ENCODE data around the gene FAF1. TPM values are rescaled to one million over a fixed set of nuclear protein-coding genes. Genes with fewer than 3 reads are reported as not detected.

Gene FAF1
- total and polyA plus RNA-seq, 4 donors = 8.6 to 45.0 (median 18.2) TPM

DNA sequence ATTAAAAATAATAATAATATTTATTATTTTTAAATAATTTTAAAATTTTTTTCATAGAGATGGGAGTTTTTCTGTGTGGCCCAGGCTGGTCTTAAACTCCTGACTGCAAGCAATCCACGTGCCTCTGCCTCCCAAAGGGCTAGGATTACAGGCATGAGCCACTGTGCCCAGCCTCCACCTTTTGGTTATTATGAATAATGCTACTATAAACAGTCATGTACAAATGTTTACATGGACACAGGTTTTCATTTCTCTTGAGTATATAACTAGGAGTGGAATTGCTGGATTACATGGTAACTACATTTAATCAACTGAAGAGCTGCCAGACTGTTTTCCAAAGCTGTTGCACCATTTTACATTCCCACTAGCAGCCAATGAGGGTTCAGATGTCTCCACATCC is 433.6 kb downstream of the FAF1 start:
- DNase-seq (ENCODE audit: low spot score) = no peak
- Histone ChIP-seq H3K36me3 (ENCODE audit: control insufficient read depth in 4 of 4, insufficient read depth in 3 of 4, low read depth in 1 of 4, low read length in 3 of 4) (peaks cover 0 to 2% (median 0%) of the 10 kb centered on the region in 4 donors), H3K27me3 (ENCODE audit: control insufficient read depth in 4 of 4, insufficient read depth in 4 of 4, low read length in 3 of 4) (no peaks in the 10 kb centered on the region), H3K27ac (ENCODE audit: low read depth in 1 of 2, low read length in 2 of 2) (no peak overlapping the region), H3K4me3 (ENCODE audit: low read depth in 1 of 3, low read length in 3 of 3) (no peak overlapping the region), H3K4me1 (ENCODE audit: control insufficient read depth in 4 of 4, insufficient read depth in 4 of 4, low read length in 3 of 4) (peaks cover 5 to 11% (median 8%) of the 10 kb centered on the region in 4 donors), H3K9me3 (ENCODE audit: control insufficient read depth in 4 of 4, low read length in 3 of 4) (peaks cover 0 to 2% (median 0%) of the 10 kb centered on the region in 4 donors), H3K9ac (ENCODE audit: low read depth in 1 of 2, low read length in 2 of 2) (no peak overlapping the region)
- WGBS = 97% methylated on average over 1 of the region's 1 CpG
- TF ChIP-seq GABPA (IDR thresholded peaks at IDR 0.05 in 1 of 2, conservative IDR thresholded peaks at IDR 0.05 in 1 of 2) = no peak
- TF ChIP-seq SP1 (IDR thresholded peaks at IDR 0.05) = no peak
- TF ChIP-seq, protein P1, sequence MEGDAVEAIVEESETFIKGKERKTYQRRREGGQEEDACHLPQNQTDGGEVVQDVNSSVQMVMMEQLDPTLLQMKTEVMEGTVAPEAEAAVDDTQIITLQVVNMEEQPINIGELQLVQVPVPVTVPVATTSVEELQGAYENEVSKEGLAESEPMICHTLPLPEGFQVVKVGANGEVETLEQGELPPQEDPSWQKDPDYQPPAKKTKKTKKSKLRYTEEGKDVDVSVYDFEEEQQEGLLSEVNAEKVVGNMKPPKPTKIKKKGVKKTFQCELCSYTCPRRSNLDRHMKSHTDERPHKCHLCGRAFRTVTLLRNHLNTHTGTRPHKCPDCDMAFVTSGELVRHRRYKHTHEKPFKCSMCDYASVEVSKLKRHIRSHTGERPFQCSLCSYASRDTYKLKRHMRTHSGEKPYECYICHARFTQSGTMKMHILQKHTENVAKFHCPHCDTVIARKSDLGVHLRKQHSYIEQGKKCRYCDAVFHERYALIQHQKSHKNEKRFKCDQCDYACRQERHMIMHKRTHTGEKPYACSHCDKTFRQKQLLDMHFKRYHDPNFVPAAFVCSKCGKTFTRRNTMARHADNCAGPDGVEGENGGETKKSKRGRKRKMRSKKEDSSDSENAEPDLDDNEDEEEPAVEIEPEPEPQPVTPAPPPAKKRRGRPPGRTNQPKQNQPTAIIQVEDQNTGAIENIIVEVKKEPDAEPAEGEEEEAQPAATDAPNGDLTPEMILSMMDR (IDR thresholded peaks at IDR 0.05; ENCODE audit: low read depth, low read length, missing input control) = no peak
- TF ChIP-seq NR2F2 (IDR thresholded peaks at IDR 0.05) = no peak
- no peak for TF ChIP-seq EGR1 (IDR thresholded peaks at IDR 0.05; ENCODE audit: low read depth in 2 of 2)
- no peak for TF ChIP-seq MAX (IDR thresholded peaks at IDR 0.05)
- TF ChIP-seq, protein P2, sequence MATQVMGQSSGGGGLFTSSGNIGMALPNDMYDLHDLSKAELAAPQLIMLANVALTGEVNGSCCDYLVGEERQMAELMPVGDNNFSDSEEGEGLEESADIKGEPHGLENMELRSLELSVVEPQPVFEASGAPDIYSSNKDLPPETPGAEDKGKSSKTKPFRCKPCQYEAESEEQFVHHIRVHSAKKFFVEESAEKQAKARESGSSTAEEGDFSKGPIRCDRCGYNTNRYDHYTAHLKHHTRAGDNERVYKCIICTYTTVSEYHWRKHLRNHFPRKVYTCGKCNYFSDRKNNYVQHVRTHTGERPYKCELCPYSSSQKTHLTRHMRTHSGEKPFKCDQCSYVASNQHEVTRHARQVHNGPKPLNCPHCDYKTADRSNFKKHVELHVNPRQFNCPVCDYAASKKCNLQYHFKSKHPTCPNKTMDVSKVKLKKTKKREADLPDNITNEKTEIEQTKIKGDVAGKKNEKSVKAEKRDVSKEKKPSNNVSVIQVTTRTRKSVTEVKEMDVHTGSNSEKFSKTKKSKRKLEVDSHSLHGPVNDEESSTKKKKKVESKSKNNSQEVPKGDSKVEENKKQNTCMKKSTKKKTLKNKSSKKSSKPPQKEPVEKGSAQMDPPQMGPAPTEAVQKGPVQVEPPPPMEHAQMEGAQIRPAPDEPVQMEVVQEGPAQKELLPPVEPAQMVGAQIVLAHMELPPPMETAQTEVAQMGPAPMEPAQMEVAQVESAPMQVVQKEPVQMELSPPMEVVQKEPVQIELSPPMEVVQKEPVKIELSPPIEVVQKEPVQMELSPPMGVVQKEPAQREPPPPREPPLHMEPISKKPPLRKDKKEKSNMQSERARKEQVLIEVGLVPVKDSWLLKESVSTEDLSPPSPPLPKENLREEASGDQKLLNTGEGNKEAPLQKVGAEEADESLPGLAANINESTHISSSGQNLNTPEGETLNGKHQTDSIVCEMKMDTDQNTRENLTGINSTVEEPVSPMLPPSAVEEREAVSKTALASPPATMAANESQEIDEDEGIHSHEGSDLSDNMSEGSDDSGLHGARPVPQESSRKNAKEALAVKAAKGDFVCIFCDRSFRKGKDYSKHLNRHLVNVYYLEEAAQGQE (IDR thresholded peaks at IDR 0.05) = no peak
- no peak for TF ChIP-seq ZBTB33 (IDR thresholded peaks at IDR 0.05)
- no peak for TF ChIP-seq JUND (IDR thresholded peaks at IDR 0.05)
- TF ChIP-seq FOXA1 (IDR thresholded peaks at IDR 0.05) = no peak
- TF ChIP-seq RAD21 (IDR thresholded peaks at IDR 0.05) = no peak
- TF ChIP-seq TAF1 (conservative IDR thresholded peaks at IDR 0.05) = no peak
- TF ChIP-seq RXRA (IDR thresholded peaks at IDR 0.05) = no peak
- TF ChIP-seq FOXA2 (IDR thresholded peaks at IDR 0.05) = no peak
- no peak for TF ChIP-seq HNF4G (IDR thresholded peaks at IDR 0.05)

DNA sequence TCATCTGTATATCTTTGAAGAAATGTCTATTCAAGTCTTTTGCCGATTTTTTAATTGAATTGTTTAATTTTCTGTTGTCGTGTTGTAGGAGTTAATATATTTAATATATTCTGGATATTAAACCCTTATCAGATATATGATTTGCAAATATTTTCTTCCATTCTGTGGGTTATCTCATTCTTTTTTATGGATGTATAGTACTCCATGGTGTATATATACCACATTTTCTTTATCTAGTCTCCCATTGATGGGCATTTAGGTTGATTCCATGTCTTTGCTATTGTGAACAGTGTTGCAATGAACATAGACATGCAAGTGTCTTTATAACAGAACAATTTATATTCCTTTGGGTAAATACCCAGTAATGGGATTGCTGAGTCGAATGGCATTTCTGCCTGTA is 436.5 kb downstream of the FAF1 start:
- Histone ChIP-seq H3K36me3 (ENCODE audit: control insufficient read depth in 4 of 4, insufficient read depth in 3 of 4, low read depth in 1 of 4, low read length in 3 of 4) (peaks cover 0 to 6% (median 3%) of the 10 kb centered on the region in 4 donors), H3K27me3 (ENCODE audit: control insufficient read depth in 4 of 4, insufficient read depth in 4 of 4, low read length in 3 of 4) (no peaks in the 10 kb centered on the region), H3K4me3 (ENCODE audit: low read depth in 1 of 3, low read length in 3 of 3) (no peak overlapping the region), H3K27ac (ENCODE audit: low read depth in 1 of 2, low read length in 2 of 2) (no peak overlapping the region), H3K4me1 (ENCODE audit: control insufficient read depth in 4 of 4, insufficient read depth in 4 of 4, low read length in 3 of 4) (peaks cover 3 to 8% (median 6%) of the 10 kb centered on the region in 4 donors), H3K9me3 (ENCODE audit: control insufficient read depth in 4 of 4, low read length in 3 of 4) (peaks cover 0 to 2% (median 0%) of the 10 kb centered on the region in 4 donors), H3K9ac (ENCODE audit: low read depth in 1 of 2, low read length in 2 of 2) (no peak overlapping the region)
- DNase-seq (ENCODE audit: low spot score) = no peak
- 99% methylated on average over 3 of the region's 3 CpGs for WGBS
- TF ChIP-seq YY1 (IDR thresholded peaks at IDR 0.05) = no peak
- no peak for TF ChIP-seq GABPA (IDR thresholded peaks at IDR 0.05 in 1 of 2, conservative IDR thresholded peaks at IDR 0.05 in 1 of 2)
- TF ChIP-seq, protein P1 (IDR thresholded peaks at IDR 0.05; ENCODE audit: low read depth, low read length, missing input control) = no peak
- TF ChIP-seq HNF4A (conservative IDR thresholded peaks at IDR 0.05) = no peak
- TF ChIP-seq, protein P2 (IDR thresholded peaks at IDR 0.05) = no peak
- TF ChIP-seq RAD21 (IDR thresholded peaks at IDR 0.05) = no peak
- TF ChIP-seq MAX (IDR thresholded peaks at IDR 0.05) = no peak
- no peak for TF ChIP-seq SP1 (IDR thresholded peaks at IDR 0.05)
- no peak for TF ChIP-seq FOXA1 (IDR thresholded peaks at IDR 0.05)
- TF ChIP-seq, protein P3, sequence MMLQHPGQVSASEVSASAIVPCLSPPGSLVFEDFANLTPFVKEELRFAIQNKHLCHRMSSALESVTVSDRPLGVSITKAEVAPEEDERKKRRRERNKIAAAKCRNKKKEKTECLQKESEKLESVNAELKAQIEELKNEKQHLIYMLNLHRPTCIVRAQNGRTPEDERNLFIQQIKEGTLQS (IDR thresholded peaks at IDR 0.05) = no peak

Data from liver (tissue), 9 donors.